NT2/D1 (cell line): ENCODE measurements around the gene PGP.
"Not testable (repeated sequence)": the region's sequence is repeated elsewhere in the genome, so short reads cannot be mapped to it uniquely, and the experiment has no call there.

Experiments
- DNase-seq: peaks from one replicate; pipeline ENCODE4 v3.0.0-alpha.2; 2011; ENCODE audit warnings: low read depth, low spot score
- H3K27me3 ChIP-seq: 2 replicates; pipeline ENCODE4 v1.6.0; 2011; ENCODE audit warnings: mild to moderate bottlenecking; ENCODE audit not compliant: insufficient read length, insufficient read depth
- H3K36me3 ChIP-seq: 2 replicates; pipeline ENCODE4 v1.6.1; 2011; ENCODE audit warnings: mild to moderate bottlenecking, low read length, mixed read lengths; ENCODE audit not compliant: insufficient read depth, insufficient read length
- H3K4me1 ChIP-seq: 2 replicates; pipeline ENCODE4 v1.5.1; 2011; ENCODE audit not compliant: insufficient read depth, insufficient read length
- H3K4me3 ChIP-seq: 2 replicates; pipeline ENCODE4 v1.5.1; 2011; ENCODE audit warnings: low read depth; ENCODE audit not compliant: insufficient read length
- H3K9ac ChIP-seq: 2 replicates; pipeline ENCODE4 v1.6.0; 2011; ENCODE audit warnings: low read depth; ENCODE audit not compliant: insufficient read length
- H3K9me3 ChIP-seq: 2 replicates; pipeline ENCODE4 v1.5.1; 2011; ENCODE audit warnings: mild to moderate bottlenecking, low read length; ENCODE audit not compliant: insufficient read depth
- SUZ12 ChIP-seq: IDR thresholded peaks from 2 replicates; pipeline ENCODE4 v1.6.1; 2011; ENCODE audit not compliant: insufficient read length, insufficient read depth; ENCODE audit errors: extremely low read depth
- YY1 ChIP-seq: IDR thresholded peaks from 2 replicates; pipeline ENCODE4 v1.6.1; 2011; ENCODE audit not compliant: insufficient read length, insufficient read depth
- ZNF274 ChIP-seq: IDR thresholded peaks from 2 replicates; pipeline ENCODE4 v1.6.1; 2011; ENCODE audit warnings: mild to moderate bottlenecking, low read depth, low read length

PGP gene

DNA sequence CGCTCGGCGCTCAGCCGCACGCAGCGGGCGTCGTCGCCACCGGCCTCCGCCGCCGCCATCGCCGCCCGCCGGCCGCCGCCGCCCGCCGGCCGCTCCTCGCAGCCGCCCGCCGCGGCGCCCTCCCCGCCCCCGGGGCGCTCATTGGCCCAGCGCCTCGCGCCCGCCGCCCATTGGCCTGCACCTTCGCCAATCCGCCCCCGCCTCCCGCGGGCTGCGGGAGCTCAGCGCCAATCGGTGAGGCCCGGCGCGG is at the start of gene PGP:
TSS of gene PGP (minus strand) at position 122 of the 250 bp plus-strand sequence. CDS start at position 59, 63 bp downstream.
- Histone ChIP-seq H3K4me3 (peak within 1 kb of the TSS; percentile 100), H3K4me1 (peaks cover 39% of the 10 kb centered on the region), H3K27me3 (no peaks in the 10 kb centered on the region), H3K9me3 (no peaks in the 10 kb centered on the region), H3K36me3 (peaks cover 44% of the 10 kb centered on the region), H3K9ac (peak within 1 kb of the TSS; percentile 100)
- TF ChIP-seq ZNF274: no peak
- no peak for TF ChIP-seq SUZ12
- no peak for TF ChIP-seq YY1
- no peak for DNase-seq

- not testable (repeated sequence) for H3K9me3 ChIP-seq, H3K27me3 ChIP-seq, DNase-seq, H3K4me3 ChIP-seq, H3K4me1 ChIP-seq
- Histone ChIP-seq H3K36me3 (peaks cover 83% of the 10 kb centered on the region), H3K9ac (peak overlapping the region; percentile 9)
These were observed 48.4 kb upstream of the PGP start for GRCh38 chr16:2263026-2263425.

DNA sequence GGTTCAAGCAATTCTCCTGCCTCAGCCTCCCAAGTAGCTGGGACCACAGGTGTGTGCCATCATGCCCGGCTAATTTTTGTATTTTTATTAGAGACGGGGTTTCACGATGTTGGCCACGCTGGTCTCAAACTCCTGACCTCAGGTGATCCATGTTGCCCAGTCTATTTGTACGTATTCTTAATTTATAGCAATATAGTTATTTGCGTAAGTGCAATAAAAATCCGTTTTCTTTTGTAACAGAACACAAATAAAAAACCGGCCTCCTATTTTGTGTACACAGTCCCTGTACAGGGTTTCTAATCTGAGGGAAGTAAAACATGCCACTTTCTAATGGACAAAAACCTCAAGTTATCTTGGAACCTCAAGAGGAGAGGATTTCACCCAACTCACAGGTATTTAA is 45.6 kb upstream of the PGP start:
- peaks cover 97% of the 10 kb centered on the region for H3K36me3 ChIP-seq
- no peak for DNase-seq
- no peaks in the 10 kb centered on the region for H3K9me3 ChIP-seq
- H3K4me3 ChIP-seq: no peak overlapping the region
- TF ChIP-seq ZNF274 (no peak), YY1 (no peak), SUZ12 (no peak)
- no peaks in the 10 kb centered on the region for H3K4me1 ChIP-seq
- H3K9ac ChIP-seq: no peak overlapping the region
- H3K27me3 ChIP-seq: no peaks in the 10 kb centered on the region

DNA sequence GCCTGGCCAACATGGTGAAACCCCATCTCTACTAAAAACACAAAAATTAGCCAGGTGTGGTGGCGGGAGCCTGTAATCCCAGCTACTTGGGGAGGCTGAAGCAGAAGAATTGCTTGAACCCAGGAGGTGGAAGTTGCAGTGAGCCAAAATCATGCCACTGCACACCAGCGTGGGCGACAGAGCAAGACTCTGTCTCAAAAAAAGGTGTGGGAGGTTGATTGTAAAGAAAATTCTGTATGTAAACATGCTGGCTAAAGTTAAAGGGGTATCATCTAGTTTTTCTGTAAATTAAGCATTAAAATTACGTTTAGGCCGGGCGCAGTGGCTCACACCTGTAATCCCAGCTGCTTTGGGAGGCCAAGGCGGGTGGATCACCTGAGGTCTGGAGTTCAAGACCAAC is 43.9 kb upstream of the PGP start:
- not testable (repeated sequence) for H3K9me3 ChIP-seq, H3K4me3 ChIP-seq, DNase-seq, H3K27me3 ChIP-seq, H3K9ac ChIP-seq, H3K4me1 ChIP-seq
- peaks cover 95% of the 10 kb centered on the region for H3K36me3 ChIP-seq

DNA sequence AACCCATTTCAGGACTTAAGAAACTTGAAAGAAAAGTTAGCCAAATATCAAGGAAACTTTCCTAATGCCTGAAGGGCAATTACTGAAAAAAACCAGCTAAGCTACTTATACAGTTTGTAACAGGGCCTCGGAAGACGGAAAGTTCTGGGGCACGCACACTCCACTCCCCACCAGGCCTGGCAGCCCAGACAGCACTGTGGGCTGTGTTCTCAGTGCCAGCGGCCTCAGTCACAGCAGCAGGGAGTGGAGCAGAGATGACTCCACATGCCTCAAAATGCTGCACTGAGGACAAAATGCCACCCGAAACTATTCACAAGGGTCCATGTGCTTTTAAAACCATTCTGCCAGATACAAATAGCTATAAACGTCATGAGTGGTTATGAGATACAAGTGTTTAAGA is 43.1 kb upstream of the PGP start:
- H3K27me3 ChIP-seq: no peaks in the 10 kb centered on the region
- TF ChIP-seq YY1 (no peak), ZNF274 (no peak), SUZ12 (no peak)
- no peak for DNase-seq
- H3K36me3 ChIP-seq: peaks cover 95% of the 10 kb centered on the region
- no peak overlapping the region for H3K4me3 ChIP-seq
- H3K9me3 ChIP-seq: no peaks in the 10 kb centered on the region
- no peak overlapping the region for H3K9ac ChIP-seq
- no peaks in the 10 kb centered on the region for H3K4me1 ChIP-seq

DNA sequence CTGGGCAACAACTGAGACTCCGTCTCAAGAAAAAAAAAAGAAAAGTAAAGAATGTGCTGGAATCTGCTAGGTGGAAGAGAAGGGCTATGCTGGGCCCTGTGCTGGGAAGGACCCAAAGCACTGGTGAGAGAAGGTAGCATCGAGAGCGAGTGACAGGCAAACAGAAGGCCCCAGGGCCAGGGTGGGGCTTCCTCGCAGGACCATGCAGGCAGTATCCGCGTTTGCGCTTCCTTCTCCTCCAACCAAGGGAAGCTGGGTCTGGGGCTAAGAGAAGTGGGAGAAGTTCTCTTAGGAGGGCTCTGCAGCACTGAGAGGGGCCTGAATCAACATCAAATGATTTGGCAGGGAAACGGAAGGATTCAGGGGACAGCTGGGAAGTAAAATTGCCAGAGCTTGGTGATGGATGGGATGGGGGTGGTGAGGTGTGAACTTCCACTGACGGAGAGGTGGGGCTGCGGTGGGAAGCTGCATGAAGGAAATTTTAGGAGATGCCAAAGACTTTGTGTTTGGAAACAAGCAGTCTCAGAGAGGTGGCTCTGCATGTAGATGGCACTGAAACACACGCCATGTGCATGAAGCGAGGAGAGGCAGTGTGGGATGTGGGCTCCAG is 42.0 kb upstream of the PGP start:
- Histone ChIP-seq H3K36me3 (peaks cover 92% of the 10 kb centered on the region), H3K9ac (no peak overlapping the region), H3K4me1 (no peaks in the 10 kb centered on the region), H3K4me3 (no peak overlapping the region), H3K9me3 (no peaks in the 10 kb centered on the region), H3K27me3 (no peaks in the 10 kb centered on the region)
- DNase-seq: no peak
- no peak for TF ChIP-seq ZNF274
- TF ChIP-seq YY1: no peak
- no peak for TF ChIP-seq SUZ12

- peaks cover 73% of the 10 kb centered on the region for H3K36me3 ChIP-seq
- H3K27me3 ChIP-seq: no peaks in the 10 kb centered on the region
- DNase-seq: no peak
- H3K4me1 ChIP-seq: no peaks in the 10 kb centered on the region
- no peak for TF ChIP-seq ZNF274
- no peak for TF ChIP-seq SUZ12
- TF ChIP-seq YY1: no peak
- H3K4me3 ChIP-seq: no peak overlapping the region
- no peaks in the 10 kb centered on the region for H3K9me3 ChIP-seq
- H3K9ac ChIP-seq: no peak overlapping the region
These were observed 38.7 kb upstream of the PGP start for GRCh38 chr16:2253293-2253692.

DNA sequence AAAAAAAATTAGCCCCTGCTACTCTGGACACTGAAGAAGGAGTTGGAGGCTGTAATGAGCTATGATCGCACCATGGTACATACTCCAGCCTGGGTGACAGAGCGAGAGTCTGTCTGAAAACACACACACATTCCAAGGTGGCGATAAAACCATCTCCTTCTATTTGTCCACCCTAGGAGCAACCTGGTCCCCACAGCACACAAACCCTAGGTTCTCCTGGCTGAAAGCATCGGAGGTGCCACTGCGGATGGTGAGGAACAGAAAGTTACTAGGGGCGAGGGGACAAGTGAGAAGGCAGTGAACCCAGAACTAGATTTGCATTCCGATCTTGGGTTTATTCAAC is 38.1 kb upstream of the PGP start:
- no peak overlapping the region for H3K9ac ChIP-seq
- TF ChIP-seq SUZ12: no peak
- no peak for TF ChIP-seq YY1
- TF ChIP-seq ZNF274: no peak
- H3K4me1 ChIP-seq: no peaks in the 10 kb centered on the region
- H3K36me3 ChIP-seq: peaks cover 73% of the 10 kb centered on the region
- no peaks in the 10 kb centered on the region for H3K9me3 ChIP-seq
- H3K4me3 ChIP-seq: no peak overlapping the region
- DNase-seq: no peak
- H3K27me3 ChIP-seq: no peaks in the 10 kb centered on the region
